Breast epithelium (tissue), 3 donors: Measurements from ENCODE around the gene GPN3.

Experiments
- CTCF ChIP-seq, 3 donors: fragments of 450-650 bp; IDR thresholded peaks; one replicate each; pipeline ENCODE4 v1.5.1; 2016 to 2017; ENCODE audit warnings: antibody characterized with exemption in 3 of 3, mild to moderate bottlenecking in 3 of 3, moderate library complexity in 3 of 3
- POLR2AphosphoS5 ChIP-seq, 3 donors: sonication (generic); formaldehyde crosslinking; IDR thresholded peaks; one replicate each; pipeline ENCODE4 v1.6.1; 2017; ENCODE audit warnings: antibody characterized with exemption in 3 of 3

GRCh38 chr12:110467847-110468213, 227 bp downstream of the GPN3 start:
- TF ChIP-seq CTCF (IDR thresholded peaks at IDR 0.05) (no peak), POLR2AphosphoS5 (IDR thresholded peaks at IDR 0.05) (no peak)
